IMR-90 (cell line): Measurements from ENCODE around the gene SHB. TPM values are rescaled to one million over a fixed set of nuclear protein-coding genes. Genes with fewer than 3 reads are reported as not detected.

Experiments used
- MAZ ChIP-seq: IDR thresholded peaks from 2 replicates; pipeline ENCODE4 v1.6.1; 2012; ENCODE audit warnings: low read depth, mild to moderate bottlenecking, low read length, improper control_type of control experiment, moderate library complexity, borderline replicate concordance
- NFE2L2 ChIP-seq: fragments of 150-350 bp; IDR thresholded peaks from 2 replicates; pipeline ENCODE4 v1.6.1; 2016; ENCODE audit warnings: low read depth, mild to moderate bottlenecking, low read length
- RFX5 ChIP-seq: IDR thresholded peaks from 2 replicates; pipeline ENCODE4 v1.8.0; 2012; ENCODE audit warnings: low read depth, mild to moderate bottlenecking, low read length, moderate library complexity
- polyA plus RNA-seq, 3 experiments: library from polyadenylated mRNA; depleted of rRNA; stranded (reverse); fragments of >200 nt; gene quantifications; 2 replicates each; pipeline ENCODE4 v1.2.3, GENCODE V29; 2012; ENCODE audit warnings: low replicate concordance in 1 of 3
- total RNA-seq: library from RNA; depleted of rRNA; stranded (reverse); fragments of >200 nt; gene quantifications from 2 replicates; pipeline ENCODE4 v1.2.3, GENCODE V29; 2012

The SHB gene
- total and polyA plus RNA-seq, 2 of the 4 experiments (the other 2 are of a cell fraction), result 6.1 to 20.4 TPM

DNA sequence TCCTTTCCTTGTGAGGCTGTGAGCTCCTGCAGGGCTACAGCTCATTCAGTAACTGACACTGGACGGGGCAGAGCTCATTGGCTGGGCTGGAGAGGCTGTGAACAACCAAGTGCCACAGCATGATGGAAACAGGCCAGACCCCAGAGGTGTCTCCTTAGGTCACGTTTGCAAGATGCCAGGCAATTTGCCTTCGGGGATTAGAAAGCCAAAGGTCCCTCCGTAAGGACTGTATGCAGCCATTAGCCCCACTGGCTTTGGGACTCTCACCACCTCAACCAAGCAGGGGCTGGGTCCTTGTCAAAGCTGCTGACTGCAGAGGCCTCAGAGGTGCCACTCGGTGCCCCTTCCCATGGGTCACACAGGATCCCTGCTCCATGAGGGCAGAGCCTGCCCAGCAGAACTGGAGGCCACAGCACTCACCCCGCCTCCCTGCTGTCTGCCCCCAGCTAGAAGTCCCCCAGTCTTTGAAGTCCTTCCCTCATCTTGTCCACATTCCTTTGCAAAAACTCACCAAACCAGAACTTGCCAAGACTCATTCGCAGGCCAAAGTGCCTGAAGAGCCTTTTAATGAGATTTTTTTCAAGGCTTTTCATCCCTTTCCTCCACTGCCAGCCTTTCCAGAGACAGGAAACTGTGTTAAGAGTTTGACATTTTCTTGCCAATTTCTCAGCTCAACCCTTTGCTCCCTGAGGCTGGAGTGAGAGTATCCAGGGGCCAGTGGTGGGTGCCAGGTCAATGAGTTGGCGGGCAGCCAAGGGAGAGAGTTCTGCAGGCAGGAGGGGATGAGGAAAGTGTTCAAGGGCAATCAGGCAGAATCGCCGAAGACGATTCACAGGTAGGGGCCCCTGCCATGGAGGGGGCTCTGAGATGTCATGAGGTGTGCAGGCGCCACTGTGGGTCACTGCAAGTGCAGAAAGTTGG, 125.4 kb downstream of the SHB start (continued):
- TF ChIP-seq RFX5, result no peak
- peak; percentile 89 for TF ChIP-seq MAZ
- TF ChIP-seq NFE2L2, result no peak
